GM12892 (cell line): ENCODE data around the gene FST.

ENCODE experiments used
- POLR2A ChIP-seq: IDR thresholded peaks from 2 replicates; pipeline ENCODE4 v1.6.1; 2011; ENCODE audit warnings: low read depth, low read length, control low read depth
- POLR2AphosphoS5 ChIP-seq: IDR thresholded peaks from 2 replicates; pipeline ENCODE4 v1.6.1; 2011; ENCODE audit warnings: low read depth, low read length, control low read depth

DNA sequence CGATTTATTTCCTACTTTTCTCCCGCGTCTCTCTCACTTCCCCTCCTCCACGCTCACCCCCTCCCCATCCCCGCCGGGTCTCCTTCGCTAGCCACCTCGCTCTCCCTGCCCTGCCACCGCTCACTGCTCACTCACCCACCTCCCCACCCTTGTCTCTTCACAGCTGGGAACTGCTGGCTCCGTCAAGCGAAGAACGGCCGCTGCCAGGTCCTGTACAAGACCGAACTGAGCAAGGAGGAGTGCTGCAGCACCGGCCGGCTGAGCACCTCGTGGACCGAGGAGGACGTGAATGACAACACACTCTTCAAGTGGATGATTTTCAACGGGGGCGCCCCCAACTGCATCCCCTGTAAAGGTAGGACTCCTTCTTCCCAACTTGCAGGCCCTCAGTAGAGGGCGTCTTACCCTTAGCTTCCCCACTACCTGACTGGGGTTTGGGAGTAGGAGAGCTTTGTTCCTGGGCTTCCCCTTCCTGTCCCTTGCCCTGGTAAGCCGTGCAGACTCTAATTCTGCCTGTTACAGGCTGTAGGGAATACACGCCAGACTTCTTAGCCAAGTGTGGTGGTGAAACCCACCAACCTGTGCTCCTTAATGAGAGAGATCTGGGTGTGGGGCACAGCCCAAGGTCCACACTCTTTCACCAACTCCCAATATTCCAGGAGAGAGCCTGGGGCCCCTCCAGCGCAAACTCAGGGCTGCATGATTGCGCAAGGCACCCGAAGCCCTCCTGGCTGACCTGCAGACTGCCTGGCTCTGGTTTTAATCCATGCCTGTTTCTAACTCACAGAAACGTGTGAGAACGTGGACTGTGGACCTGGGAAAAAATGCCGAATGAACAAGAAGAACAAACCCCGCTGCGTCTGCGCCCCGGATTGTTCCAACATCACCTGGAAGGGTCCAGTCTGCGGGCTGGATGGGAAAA lies 2.5 kb downstream of the FST start:
- TF ChIP-seq POLR2AphosphoS5: no peak
- TF ChIP-seq POLR2A: no peak
